HG03342 (cell line): ENCODE results near the gene PGPEP1.
"Not testable (repeated sequence)": the region's sequence is repeated elsewhere in the genome, so short reads cannot be mapped to it uniquely, and the experiment has no call there.

Source experiments
- ATAC-seq: cut with Tn5 transposase; IDR thresholded peaks from one replicate; pipeline ENCODE4 v1.9.1; 2021; ENCODE audit warnings: mild to moderate bottlenecking, moderate library complexity; ENCODE audit not compliant: unreplicated experiment

PGPEP1 gene

DNA sequence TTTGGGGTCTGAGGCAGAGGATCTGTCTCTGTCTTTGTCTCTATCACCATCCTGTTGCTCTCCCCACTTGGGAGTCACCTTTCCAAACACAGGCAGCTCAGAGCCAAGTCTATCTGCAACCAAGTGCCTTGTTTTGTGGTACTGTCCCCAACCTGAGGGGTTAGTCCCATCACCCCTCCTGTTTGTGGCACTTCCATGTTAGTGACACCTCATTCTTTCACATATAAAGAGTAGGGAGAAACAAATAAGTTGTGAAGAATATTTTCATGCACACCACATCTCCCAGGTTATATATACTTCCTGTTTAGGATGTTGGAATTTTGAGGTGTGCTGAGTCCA lies 49.3 kb downstream of the PGPEP1 start:
- ATAC-seq = no peak

DNA sequence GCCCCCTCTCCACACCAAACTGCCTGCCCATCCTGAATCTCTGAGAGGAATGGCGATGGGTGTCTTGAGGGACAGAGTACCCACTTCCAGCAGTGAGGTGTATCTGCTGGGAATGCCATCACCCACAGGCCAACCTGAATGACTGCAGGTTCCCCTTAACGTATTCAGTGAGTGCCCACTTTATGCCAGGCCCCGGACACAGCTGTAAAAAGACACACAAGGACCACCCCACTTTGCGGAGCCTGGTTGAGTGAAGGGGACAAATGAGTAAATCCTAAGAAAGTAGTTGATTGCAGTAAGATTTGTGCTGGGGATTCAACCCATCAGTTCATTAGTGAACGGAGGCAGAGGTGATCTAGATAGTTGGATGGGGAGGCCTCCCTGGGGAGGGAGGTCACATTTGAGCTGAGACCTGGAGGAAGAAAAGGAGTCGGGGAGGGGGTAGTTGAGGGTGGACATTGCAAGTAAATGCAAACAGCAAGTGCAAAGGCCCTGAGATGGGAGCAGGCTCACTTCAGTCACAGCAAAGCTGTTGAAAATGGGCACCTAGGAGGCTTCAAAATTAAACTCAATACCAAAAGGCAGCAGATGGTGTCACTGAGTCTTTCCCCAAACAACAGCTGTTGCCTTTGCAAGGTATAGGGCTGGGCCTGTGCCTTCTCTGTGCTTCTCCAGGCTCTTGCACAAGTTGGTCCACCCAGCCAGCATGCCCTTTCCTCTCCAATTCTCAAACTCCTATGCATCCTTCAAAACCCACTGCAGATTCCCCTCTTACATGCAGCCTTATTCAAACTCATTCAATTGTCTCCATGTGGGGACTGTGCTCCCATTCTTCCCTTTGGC lies 49.9 kb downstream of the PGPEP1 start:
- no peak for ATAC-seq

DNA sequence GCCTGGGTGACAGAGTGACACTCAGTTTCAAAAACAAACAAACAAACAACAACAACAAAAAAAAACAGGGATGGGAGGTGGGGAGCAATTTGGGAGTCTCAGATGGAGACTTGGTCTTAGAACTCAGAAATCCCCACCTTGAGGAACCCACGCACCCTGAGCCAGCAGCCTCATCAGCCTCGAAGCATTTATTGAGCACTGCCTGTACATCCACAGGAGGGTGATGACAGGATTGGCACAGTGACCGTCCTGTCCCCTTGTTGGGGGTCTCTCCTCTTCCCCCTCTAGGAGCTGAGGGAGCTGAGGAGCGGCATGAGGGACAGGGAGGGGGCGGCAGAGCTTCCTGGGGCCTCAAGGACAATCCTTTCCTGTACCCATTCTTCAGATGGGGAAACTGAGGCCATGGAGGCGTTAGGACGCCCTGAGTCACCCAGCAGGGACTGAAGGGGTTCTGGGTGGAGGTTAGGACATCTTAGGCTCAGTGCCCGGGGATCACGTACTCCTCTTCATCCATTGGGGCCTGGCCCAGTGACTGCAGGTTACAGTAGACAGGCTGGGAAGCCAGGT lies 51.2 kb downstream of the PGPEP1 start:
- ATAC-seq = no peak

DNA sequence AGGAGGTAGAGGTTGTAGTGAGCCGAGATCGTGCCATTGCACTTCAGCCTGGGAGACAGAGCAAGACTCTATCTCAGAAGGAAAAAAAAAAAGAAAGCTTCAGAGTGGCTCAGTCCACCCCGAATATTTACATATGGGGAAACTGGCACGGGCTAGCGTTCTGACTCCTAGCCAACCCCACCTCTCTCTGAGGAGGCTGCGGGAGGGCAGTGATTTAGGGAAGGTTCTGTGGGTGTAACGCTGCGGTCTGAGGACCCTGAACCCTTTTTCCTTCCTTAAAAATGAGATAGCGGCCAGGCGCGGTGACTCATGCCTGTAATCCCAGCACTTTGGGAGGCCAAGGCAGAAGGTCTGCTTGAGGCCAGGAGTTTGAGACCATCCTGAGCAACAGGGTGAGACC lies 52.0 kb downstream of the PGPEP1 start:
- no peak for ATAC-seq

DNA sequence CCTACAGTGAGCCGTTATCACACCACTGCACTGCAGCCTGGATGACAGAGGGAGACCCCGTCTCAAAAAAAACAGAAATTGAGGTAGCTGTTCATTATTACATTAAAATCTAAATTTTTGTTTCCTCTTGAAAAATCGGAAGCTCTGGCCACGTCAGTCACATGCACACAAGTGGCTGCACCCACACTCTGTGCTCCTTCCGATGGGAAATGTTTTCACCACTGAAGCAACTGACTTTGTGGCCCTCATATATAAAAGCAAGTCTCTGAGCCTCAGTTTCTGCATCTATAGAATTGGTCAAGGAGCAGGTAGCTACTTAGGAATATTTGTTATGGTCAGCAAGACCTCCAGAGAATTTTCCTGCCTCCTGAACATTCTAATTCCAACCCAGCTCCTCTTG lies 52.5 kb downstream of the PGPEP1 start:
- ATAC-seq = no peak

DNA sequence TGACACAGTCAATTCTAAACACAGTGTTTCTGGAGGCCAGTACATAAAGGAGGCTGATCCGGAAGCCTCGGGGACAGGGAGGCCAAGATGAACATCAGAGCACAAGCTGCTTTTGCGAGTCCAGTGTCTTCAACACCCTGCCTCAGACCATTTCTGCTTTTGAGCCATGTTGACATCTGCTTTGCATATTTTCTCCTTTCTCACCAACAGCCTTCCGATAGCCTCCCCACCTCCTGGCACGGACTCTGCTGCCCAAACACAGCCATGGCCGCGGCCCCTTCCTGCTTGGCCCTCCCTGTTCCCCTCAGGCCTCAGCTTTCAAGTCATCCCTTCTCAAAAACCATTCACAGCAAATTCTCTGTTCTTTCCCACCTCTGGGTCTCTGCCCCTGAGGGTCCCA lies 53.4 kb downstream of the PGPEP1 start:
- ATAC-seq = no peak

DNA sequence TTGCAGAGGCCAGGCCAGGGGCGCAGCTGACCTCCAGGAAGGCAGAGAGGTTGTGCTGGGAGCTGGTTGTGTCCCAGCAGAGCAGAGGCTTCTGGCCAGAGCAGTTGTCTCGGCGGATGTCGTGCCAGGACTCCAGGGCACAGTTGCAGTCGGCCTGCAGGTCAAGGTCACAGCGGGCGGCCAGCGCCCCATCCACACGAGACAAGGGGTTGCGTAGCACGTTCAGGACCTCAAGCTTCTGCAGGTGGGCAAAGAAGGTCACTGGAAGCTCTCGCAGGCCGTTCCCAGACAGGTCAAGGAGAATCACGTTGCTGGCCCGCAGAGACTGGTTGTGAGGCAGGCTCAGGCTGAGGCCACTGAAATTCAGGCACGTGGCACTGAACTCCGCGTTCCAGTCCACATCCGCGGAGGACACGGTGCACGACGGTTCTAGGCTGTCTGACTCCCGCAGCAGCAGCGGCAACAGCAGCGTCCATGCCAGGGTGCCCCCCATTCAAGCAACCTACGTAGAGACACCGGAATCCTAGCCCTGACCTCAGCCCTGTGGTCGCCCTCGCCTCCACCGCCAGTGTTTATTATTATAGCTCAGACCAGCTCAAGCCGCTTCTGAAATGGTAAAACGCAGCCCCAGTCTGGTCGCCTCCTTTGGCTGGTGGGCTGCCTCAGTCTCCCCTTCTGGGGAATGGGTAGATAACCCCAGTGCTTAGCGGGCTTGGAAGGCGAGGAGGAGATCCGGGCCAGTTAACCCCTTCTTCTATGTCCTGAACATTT lies 56.3 kb downstream of the PGPEP1 start:
- ATAC-seq = no peak

DNA sequence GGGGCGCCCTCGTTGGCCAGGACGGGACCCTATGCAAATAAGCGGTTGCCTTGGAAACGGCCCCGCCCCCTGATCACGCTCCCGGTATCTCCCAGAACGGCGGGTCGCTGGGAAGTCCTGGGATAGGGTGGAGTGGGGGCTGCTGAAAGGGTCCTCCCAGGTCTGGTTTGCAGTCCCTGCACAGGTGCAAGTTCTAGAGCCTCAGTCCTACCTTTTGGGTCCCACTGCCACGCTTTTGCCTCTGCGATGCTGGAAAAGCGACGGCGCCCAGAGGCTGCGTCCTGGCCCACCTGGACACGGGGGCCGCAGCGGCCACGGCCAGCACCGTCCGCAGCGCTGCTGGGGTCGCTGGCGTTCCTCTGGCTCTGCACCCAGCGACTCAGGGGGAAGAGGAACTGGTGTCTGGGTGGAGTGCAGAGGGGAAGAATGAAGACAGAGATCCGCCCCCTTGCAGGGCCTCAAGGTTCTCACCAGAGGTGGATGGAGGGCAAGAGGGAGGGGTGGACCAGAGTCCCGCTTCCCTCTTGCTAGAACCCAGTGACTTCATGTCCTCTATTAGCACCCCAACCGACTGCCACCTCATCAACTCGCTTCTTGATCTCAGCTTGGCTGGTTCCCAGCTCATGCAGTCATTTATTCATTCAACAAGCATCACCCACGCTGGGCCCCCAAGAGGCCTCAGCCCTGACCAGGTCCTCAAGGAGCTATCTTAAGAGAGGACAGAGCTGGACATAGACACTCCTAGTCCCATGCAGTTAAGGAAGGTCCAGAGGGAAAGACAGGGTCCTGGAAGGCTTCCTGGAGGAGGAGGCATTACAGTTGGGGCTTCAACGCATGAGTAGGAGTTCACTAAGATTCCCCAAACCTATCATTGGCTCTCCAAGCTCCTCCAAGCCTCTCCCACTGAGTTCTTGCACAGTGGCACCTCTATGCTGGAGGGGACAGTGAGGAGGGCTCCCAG lies 57.1 kb downstream of the PGPEP1 start, which contains the start of gene LRRC25:
Gene LRRC25, minus strand, starts transcription at position 381 of the 961 bp plus-strand sequence. CDS start 659 bp downstream, outside the sequence.
- ATAC-seq = no peak

DNA sequence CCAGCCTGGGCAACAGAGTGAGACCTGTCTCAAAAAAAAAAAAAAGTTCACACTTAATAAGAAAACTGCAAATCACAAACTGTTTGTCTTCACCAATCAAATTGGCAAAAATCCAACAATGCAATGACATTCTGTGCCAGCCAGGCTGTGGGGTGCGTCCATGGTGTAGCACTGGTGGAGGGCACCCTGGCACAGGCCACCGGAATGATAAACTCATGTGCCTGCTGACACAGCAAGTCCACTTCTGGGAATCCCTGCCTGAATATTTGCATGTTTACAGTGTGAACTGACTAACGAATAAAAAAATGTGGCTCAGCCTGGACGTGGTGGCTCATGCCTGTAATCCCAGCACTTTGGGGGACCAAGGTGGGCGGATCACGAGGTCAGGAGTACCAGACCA lies 58.6 kb downstream of the PGPEP1 start:
- no peak for ATAC-seq

DNA sequence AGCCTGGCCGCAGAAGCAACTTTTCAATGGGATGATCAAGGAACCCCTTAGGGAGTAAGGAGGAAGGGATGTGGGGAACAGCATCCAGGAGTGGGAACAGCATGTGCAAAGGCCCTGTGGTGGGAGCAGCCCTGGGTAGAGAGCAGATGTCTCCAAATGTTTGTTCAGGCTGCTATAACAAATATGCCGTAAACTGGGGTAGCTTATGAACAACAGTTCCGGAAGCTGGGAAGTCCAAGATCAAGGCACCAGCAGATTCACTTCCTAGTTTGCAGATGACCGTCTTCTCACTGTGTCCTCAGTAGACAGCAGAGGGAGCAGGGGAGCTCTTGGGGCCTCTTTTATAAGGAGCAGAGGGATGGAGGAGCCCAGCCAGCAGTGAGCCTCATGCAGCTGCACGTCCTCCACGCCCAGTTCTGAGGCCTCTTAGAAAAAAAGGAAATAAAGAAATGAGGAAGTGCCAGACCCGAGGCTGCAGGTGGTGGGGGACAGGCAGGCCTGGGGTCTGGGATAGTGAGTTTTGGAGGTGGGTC lies 61.2 kb downstream of the PGPEP1 start:
- no peak for ATAC-seq

DNA sequence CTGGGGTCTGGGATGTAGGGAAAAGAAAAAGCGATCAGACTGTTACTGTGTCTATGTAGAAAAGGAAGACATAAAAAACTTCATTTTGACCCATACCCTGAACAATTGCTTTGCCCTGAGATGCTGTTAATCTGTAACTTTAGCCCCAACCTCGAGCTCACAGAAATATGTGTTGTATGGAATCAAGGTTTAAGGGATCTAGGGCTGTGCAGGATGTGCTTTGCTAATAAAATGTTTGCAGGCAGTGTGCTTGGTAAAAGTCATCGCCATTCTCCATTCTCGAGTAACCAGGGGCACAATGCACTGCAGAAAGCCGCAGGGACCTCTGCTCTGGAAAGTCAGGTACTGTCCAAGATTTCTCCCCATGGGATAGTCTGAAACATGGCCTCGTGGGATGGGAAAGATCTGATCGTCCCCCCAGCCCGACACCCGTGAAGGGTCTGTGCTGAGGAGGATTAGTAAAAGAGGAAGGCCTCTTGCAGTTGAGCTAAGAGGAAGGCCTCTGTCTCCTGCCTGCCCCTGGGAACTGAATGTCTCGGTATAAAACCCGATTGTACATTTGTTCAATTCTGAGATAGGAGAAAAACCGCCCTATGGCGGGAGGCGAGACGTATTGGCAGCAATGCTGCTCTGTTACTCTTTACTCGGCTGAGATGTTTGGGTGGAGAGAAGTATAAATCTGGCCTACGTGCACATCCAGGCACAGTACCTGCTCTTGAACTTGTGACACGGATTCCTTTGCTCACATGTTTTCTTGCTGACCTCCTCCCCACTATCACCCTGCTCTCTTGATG lies 62.3 kb downstream of the PGPEP1 start:
- not testable (repeated sequence) for ATAC-seq

DNA sequence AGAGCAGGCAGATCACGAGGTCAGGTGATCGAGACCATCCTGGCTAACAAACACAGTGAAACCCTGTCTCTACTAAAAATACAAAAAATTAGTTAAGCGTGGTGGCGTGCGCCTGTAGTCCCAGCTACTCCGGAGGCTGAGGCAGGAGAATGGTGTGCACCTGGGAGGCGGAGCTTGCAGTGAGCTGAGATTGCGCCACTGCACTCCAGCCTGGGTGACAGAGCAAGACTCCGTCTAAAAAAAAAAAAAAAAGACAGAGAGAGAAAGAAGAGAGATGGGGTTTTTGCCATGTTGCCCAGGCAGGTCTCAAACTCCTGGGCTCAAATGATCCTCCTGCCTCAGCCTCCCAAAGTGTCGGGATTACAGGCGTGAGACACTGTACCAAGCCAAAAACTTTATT lies 65.4 kb downstream of the PGPEP1 start:
- ATAC-seq = not testable (repeated sequence)

DNA sequence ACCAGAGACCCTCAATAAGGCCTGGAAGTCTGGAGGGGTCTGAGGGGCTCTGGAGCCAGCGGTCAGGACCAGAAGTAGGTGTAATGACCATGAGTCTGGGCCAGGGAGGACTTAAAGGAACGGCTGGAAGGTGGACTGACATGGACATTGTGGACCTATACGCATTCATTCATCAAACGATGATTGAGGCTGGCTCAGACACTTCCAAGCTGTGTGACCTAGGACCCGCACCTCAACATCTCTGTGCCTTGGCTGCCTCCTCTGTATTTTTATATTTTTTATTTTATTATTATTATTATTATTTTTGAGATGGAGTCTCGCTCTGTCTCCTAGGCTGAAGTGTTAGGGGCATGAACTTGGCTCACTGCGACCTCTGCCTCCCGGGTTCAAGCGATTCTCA lies 66.4 kb downstream of the PGPEP1 start:
- ATAC-seq = no peak

DNA sequence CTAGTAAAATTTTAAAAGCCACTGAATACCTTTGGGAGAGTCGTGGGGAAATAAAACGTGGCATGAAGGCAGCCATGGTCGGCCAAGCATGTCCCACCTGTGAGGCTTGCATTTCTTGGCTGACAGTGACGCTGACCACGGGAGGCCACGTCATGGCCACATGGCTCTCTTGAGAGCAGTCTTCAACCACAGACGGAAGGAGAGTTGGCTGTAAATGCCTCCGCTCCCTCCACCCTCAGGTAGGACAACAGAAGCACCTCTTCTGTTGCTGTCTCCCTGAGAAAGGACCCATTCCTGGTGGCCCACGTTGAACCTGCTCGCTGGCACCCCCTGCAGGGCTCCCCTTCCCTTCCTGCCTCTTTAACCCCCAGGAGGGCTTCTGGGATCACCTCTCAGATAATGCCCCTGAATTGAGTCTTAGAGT lies 67.7 kb downstream of the PGPEP1 start:
- ATAC-seq = peak; percentile 56

DNA sequence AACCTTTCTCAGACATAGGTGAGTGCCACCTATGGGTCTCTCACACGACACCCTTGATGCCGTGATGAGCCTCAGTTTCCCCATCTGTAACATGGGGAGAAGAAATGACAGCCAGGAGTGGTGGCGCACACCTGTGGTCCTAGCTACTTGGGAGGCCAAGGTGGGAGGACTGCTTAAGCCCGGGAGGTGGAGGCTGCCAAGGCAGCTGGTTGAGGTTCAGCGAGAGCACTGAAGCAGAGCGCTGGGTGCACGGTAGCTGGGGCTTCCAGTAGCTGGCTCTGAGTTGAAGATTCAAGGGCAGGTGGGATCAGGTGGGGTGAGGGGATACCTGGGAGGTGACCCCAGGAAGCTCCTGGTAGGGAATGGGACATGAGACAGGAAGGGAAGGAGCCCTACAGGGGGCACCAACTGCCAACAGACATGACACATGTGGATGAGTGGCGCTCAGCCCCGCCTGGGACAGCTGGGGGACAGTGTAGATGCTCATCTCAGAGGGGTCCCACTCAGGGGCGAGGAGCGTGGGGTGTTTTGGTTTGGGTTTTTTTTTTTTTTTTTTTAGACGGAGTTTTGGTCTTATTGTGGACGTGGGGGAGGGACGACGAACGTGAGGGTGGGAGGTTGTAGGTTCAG lies 72.3 kb downstream of the PGPEP1 start:
- no peak for ATAC-seq

DNA sequence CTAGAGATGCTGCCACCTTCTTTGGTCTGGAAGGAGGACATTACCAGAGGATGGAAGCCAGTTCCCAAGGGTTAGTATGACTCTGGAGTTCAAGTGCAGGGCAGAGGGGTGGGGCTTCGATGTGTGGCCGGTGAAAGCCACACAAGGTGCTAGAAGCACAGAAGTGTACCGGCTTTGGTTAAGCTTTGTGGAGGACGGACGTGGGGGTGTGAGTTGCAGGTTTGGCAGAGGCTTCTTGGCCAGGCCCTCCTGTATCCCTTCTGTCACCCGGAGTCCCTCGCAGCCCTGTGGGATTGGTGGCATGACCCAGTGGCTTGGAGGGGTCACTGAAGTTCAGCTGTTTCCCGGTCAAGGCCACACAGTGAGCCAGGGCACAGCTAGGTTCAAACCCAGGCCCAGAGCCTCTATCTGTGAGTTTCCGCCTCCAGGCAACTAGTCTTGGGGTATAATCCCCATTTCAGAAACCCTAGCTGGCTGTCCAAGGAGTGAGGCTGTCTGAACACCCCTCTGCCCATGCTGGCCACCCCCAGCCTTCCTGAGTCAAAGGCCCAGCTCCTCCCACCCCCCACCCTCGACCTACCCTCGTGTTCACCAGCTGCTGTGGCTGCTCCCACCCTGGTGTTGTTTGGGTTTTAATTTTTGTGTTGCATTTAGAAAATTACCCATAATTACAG lies 74.2 kb downstream of the PGPEP1 start:
- no peak for ATAC-seq

DNA sequence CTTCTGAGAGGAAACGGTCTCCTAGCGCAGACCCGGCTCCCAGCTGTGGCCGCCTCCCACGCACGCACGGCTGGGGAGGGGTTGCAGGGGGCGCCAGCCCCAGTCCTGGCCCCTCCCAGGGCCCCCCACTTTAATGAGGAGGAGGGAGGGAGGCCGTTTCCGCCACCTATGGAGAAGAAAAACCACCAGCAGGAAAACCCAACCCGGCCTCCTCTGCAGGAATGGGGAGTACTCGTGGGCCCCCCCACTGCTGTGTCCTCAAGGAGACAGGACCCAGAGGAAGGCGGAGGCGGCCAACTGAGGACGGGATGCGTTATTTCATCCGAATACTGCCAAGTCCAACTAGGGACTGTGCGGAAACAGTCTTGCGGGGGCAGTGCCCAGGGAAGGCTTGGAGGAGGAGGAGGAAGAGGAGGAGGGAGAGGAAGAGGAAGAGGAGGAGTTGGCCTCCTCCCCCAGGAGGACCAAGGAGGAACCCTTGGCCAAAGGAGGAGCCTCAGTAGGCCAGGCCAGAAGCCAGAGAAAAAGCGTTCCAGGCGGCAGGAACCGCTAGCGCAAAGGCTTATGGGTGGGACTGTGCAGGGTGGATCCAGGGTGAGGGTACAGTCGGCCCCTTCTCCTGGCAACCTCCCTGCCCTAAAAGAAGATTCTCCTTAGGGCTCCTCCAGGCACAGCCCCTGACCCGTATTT lies 74.9 kb downstream of the PGPEP1 start:
- no peak for ATAC-seq

DNA sequence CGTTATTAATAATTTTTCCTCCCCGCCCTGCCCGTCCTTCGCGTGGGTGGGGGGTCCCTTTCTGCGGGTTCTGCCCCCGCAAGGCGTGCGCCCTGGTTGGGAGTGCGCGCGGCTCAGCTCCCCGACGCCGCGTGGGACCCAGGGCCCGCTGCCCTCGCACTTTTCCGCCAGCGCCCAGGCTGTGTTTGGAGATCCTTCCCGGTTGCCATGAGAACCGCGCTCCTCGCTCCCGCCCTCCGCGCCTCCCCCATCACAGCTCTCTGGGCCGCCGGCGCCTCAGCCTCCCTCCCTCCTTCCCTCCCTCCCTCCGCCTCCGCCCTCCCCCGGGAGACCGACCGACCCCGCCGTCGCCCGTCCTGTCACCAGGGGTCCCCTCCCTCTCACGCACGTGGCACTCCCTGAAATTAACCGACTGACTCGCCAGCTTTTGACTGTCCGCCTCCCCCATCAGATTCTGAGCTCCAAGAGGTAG lies 76.4 kb downstream of the PGPEP1 start:
- ATAC-seq = no peak
